ACC112 (cell line): ENCODE data around the gene GRID2.

Source experiments
- H2AFZ ChIP-seq: fragments of 200-600 bp; sonication (generic); one replicate; pipeline ENCODE4 v1.6.0; 2017; ENCODE audit warnings: antibody characterized with exemption, low read length; ENCODE audit not compliant: unreplicated experiment
- H3K27ac ChIP-seq: fragments of 200-600 bp; sonication (generic); 2 replicates; pipeline ENCODE4 v1.5.1; 2014; ENCODE audit warnings: low read depth, mild to moderate bottlenecking, antibody characterized with exemption, low read length, moderate library complexity
- H3K27me3 ChIP-seq: fragments of 200-600 bp; sonication (generic); 2 replicates; pipeline ENCODE4 v1.6.1; 2014; ENCODE audit warnings: mild to moderate bottlenecking, antibody characterized with exemption, low read length, moderate library complexity, mixed read lengths; ENCODE audit not compliant: insufficient read depth
- H3K36me3 ChIP-seq: fragments of 200-600 bp; sonication (generic); 2 replicates; pipeline ENCODE4 v1.6.1; 2016; ENCODE audit warnings: mild to moderate bottlenecking, antibody characterized with exemption, low read length, moderate library complexity, mixed read lengths; ENCODE audit not compliant: insufficient read depth
- H3K4me1 ChIP-seq: fragments of 200-600 bp; sonication (generic); one replicate; pipeline ENCODE4 v1.6.1; 2016; ENCODE audit warnings: low read length, mixed read lengths; ENCODE audit not compliant: insufficient read depth, unreplicated experiment, control insufficient read depth
- H3K4me3 ChIP-seq: fragments of 200-600 bp; sonication (generic); 2 replicates; pipeline ENCODE4 v1.5.1; 2014; ENCODE audit warnings: mild to moderate bottlenecking, low read depth, low read length
- H3K79me2 ChIP-seq: fragments of 200-600 bp; sonication (generic); one replicate; pipeline ENCODE4 v1.6.0; 2016; ENCODE audit warnings: low read length; ENCODE audit not compliant: control insufficient read depth, unreplicated experiment, insufficient read depth

GRID2 gene

DNA sequence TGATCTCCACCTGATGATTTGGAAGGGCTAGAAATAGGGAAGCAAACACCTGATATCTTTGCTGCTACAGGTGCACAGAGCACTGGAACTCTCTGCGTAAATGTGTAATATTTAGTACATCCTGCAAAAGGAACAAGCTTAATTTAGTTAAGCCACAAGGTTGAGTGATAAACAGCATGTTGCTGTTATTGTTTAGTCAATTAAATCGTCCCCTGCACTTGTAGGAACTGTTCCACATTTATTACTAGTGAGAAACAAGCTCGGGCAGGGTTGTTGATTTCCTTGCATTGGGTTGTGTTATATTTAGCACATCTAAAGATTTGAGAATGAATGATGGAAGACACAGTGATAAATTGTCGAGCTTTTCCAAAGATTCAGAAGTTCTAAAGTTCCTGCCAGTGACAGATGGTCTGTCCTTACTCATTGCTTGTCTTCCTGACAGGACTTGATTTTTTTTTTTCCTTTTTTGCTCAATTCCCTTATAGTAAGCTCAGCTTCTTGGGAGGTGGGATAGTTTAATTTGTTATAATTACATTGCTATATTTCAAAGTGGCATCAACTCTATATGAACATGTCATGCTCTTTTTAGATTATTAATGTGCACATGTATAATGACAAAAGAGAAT lies 897.8 kb downstream of the GRID2 start:
- Histone ChIP-seq H3K4me1 (no peaks in the 10 kb centered on the region), H3K36me3 (no peaks in the 10 kb centered on the region), H3K79me2 (no peaks in the 10 kb centered on the region), H3K27ac (no peak overlapping the region), H3K27me3 (peaks cover 10% of the 10 kb centered on the region), H2AFZ (no peak overlapping the region), H3K4me3 (no peak overlapping the region)

- H3K27me3 ChIP-seq: peaks cover 4% of the 10 kb centered on the region; the same call in 1 of the 2 replicates
- H3K27ac ChIP-seq: no peak overlapping the region
- H2AFZ ChIP-seq: no peak overlapping the region
- H3K36me3 ChIP-seq: no peaks in the 10 kb centered on the region
- no peaks in the 10 kb centered on the region for H3K4me1 ChIP-seq
- H3K4me3 ChIP-seq: no peak overlapping the region
- H3K79me2 ChIP-seq: no peaks in the 10 kb centered on the region
Observed at GRCh38 chr4:93203708-93204107, 899.9 kb downstream of the GRID2 start.

DNA sequence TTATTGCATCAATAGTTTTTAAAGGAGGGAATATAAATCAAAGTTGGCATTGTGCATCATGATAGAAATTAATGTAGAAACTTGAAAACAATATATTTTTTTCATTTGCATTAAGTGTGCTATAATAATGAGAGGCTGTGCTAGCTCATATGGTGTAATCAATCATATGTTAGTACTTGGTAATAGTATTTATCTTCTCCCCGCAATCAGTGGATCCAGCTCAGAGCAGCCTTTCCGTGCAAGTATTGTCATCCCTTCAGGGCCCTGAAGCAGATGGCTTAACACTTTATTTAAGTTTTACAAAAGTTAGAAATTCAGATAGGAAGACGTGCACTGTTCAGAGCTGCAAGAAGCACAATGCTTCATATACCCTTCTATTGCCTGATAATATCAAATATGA lies 908.5 kb downstream of the GRID2 start:
- Histone ChIP-seq H3K36me3 (no peaks in the 10 kb centered on the region), H3K4me1 (no peaks in the 10 kb centered on the region), H3K27me3 (no peaks in the 10 kb centered on the region), H3K27ac (no peak overlapping the region), H3K4me3 (no peak overlapping the region), H3K79me2 (no peaks in the 10 kb centered on the region), H2AFZ (no peak overlapping the region)

- H3K4me1 ChIP-seq: no peaks in the 10 kb centered on the region
- H3K79me2 ChIP-seq: no peaks in the 10 kb centered on the region
- H3K36me3 ChIP-seq: no peaks in the 10 kb centered on the region
- no peak overlapping the region for H3K27ac ChIP-seq
- no peaks in the 10 kb centered on the region for H3K27me3 ChIP-seq
- H3K4me3 ChIP-seq: no peak overlapping the region
- no peak overlapping the region for H2AFZ ChIP-seq
Observed at GRCh38 chr4:93216646-93217045, 912.9 kb downstream of the GRID2 start.

GRCh38 chr4:93217431-93217830 lies 913.7 kb downstream of the GRID2 start:
- H3K79me2 ChIP-seq: no peaks in the 10 kb centered on the region

DNA sequence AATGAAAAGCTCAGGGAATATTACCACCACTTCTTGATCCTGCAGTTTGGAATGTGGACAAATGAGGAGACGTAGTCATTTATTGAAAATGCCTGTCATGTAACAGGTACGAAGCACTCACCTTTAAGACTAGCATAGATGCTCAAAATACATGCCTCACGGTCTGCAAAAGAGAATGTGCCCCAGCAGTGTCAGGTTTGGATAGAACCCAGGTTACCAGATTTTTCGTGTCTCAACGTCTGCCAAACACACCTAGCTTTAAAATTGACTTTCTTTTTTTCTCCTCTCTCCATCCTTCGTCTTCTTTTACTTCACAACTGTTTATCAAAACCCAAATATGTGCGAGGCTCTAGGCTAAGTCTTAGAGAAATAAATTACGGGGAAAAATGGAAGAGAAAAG lies 918.0 kb downstream of the GRID2 start:
- Histone ChIP-seq H3K4me1 (no peaks in the 10 kb centered on the region), H3K4me3 (no peak overlapping the region), H3K27ac (no peak overlapping the region), H3K36me3 (no peaks in the 10 kb centered on the region), H3K27me3 (no peaks in the 10 kb centered on the region), H3K79me2 (no peaks in the 10 kb centered on the region), H2AFZ (no peak overlapping the region)

More at GRCh38 chr4:93217431-93217830, 913.7 kb downstream of the GRID2 start:
- Histone ChIP-seq H3K27ac (no peak overlapping the region), H3K4me3 (no peak overlapping the region), H3K27me3 (no peaks in the 10 kb centered on the region), H3K36me3 (no peaks in the 10 kb centered on the region), H2AFZ (no peak overlapping the region), H3K4me1 (no peaks in the 10 kb centered on the region)

- Histone ChIP-seq H3K79me2 (no peaks in the 10 kb centered on the region), H3K27ac (no peak overlapping the region), H3K4me1 (no peaks in the 10 kb centered on the region), H2AFZ (no peak overlapping the region), H3K36me3 (no peaks in the 10 kb centered on the region), H3K27me3 (no peaks in the 10 kb centered on the region), H3K4me3 (no peak overlapping the region)
Observed at GRCh38 chr4:93228021-93228420, 924.3 kb downstream of the GRID2 start.

DNA sequence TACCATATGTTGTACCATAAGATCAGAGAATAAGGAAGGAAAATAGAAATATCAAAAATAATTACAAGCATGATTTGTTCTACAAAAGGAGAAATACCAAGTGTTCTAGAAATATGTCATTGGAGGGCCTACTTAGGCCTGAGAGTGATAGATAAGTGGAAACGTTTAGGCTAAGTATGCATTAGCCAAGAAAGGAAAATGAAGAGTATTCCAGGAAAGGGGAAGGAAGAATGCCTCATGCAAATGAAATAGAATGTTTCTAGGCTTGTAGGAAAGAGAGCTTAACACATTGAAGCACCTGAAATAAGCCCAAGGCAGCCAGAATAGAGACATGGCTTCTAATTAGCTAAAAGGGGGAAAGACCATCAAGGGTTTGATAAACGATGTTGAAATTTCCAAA lies 929.1 kb downstream of the GRID2 start:
- no peak overlapping the region for H2AFZ ChIP-seq
- no peaks in the 10 kb centered on the region for H3K36me3 ChIP-seq
- H3K4me1 ChIP-seq: no peaks in the 10 kb centered on the region
- no peak overlapping the region for H3K4me3 ChIP-seq
- H3K27ac ChIP-seq: no peak overlapping the region
- no peaks in the 10 kb centered on the region for H3K79me2 ChIP-seq
- no peaks in the 10 kb centered on the region for H3K27me3 ChIP-seq

DNA sequence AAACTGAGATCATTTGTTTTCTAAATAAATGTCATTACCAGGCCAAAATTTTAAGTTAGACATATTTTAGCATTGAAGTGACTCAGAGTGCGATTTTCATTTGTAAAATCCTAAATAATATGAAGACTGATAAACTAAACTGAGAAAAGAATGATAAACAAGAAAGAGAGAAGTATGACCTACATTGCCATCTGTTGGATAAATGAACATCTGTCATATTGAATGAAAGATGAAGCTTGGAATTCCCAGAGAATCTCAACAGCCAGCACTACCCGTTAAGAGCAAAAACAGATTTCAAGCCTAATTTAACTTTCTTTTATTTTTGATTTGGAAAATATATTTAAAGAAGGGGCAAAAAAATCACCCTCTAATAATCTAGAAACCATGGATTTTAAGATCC lies 933.8 kb downstream of the GRID2 start:
- Histone ChIP-seq H3K79me2 (no peaks in the 10 kb centered on the region), H3K27ac (no peak overlapping the region), H3K27me3 (no peaks in the 10 kb centered on the region), H2AFZ (no peak overlapping the region), H3K36me3 (no peaks in the 10 kb centered on the region), H3K4me3 (no peak overlapping the region), H3K4me1 (no peaks in the 10 kb centered on the region)

GRCh38 chr4:93243262-93243661 lies 939.5 kb downstream of the GRID2 start:
- H2AFZ ChIP-seq: no peak overlapping the region
- H3K27me3 ChIP-seq: no peaks in the 10 kb centered on the region
- H3K4me1 ChIP-seq: no peaks in the 10 kb centered on the region
- no peaks in the 10 kb centered on the region for H3K79me2 ChIP-seq
- no peak overlapping the region for H3K4me3 ChIP-seq
- no peaks in the 10 kb centered on the region for H3K36me3 ChIP-seq
- no peak overlapping the region for H3K27ac ChIP-seq

- no peak overlapping the region for H3K27ac ChIP-seq
Observed at GRCh38 chr4:93261207-93261606, 957.4 kb downstream of the GRID2 start.

More at GRCh38 chr4:93261207-93261606, 957.4 kb downstream of the GRID2 start:
- Histone ChIP-seq H3K27me3 (no peaks in the 10 kb centered on the region), H2AFZ (no peak overlapping the region), H3K4me3 (no peak overlapping the region), H3K79me2 (no peaks in the 10 kb centered on the region), H3K4me1 (no peaks in the 10 kb centered on the region), H3K36me3 (no peaks in the 10 kb centered on the region)
